ENCODE measurements around the gene SNX13.

SNX13 gene

GRCh38 chr7:17940302-17940883, at the start of gene SNX13:
Gene SNX13, minus strand, starts transcription at chr7:17940494. Its CDS starts 199 bp downstream, at chr7:17940295.
- peak; percentile 56 for DNase-seq (ENCODE audit: low read depth)

GRCh38 chr7:17989546-17989945, 49.3 kb upstream of the SNX13 start:
- no peak for DNase-seq (ENCODE audit: low read depth)

GRCh38 chr7:17988858-17989257, 48.6 kb upstream of the SNX13 start:
- DNase-seq (ENCODE audit: low read depth): no peak

- no peak for DNase-seq (ENCODE audit: low read depth)
Measured at GRCh38 chr7:17988141-17988540, 47.8 kb upstream of the SNX13 start.

GRCh38 chr7:17986851-17987250, 46.6 kb upstream of the SNX13 start:
- no peak for DNase-seq (ENCODE audit: low read depth)

- no peak for DNase-seq (ENCODE audit: low read depth)
Measured at GRCh38 chr7:17985473-17986239, 45.4 kb upstream of the SNX13 start.

- no peak for DNase-seq (ENCODE audit: low read depth)
Measured at GRCh38 chr7:17984288-17984687, 44.0 kb upstream of the SNX13 start.

- DNase-seq (ENCODE audit: low read depth): no peak
Measured at GRCh38 chr7:17983221-17984062, 43.1 kb upstream of the SNX13 start.

GRCh38 chr7:17976952-17977351, 36.7 kb upstream of the SNX13 start:
- no peak for DNase-seq (ENCODE audit: low read depth)

- DNase-seq (ENCODE audit: low read depth): no peak
Measured at GRCh38 chr7:17971411-17971810, 31.1 kb upstream of the SNX13 start.

- no peak for DNase-seq (ENCODE audit: low read depth)
Measured at GRCh38 chr7:17968791-17969715, 28.8 kb upstream of the SNX13 start.

GRCh38 chr7:17966706-17967105, 26.4 kb upstream of the SNX13 start:
- no peak for DNase-seq (ENCODE audit: low read depth)

GRCh38 chr7:17965603-17966002, 25.3 kb upstream of the SNX13 start:
- DNase-seq (ENCODE audit: low read depth): no peak

GRCh38 chr7:17963281-17963680, 23.0 kb upstream of the SNX13 start:
- no peak for DNase-seq (ENCODE audit: low read depth)

GRCh38 chr7:17962652-17963051, 22.4 kb upstream of the SNX13 start:
- DNase-seq (ENCODE audit: low read depth): no peak

- no peak for DNase-seq (ENCODE audit: low read depth)
Measured at GRCh38 chr7:17957871-17958270, 17.6 kb upstream of the SNX13 start.

GRCh38 chr7:17952387-17952786, 12.1 kb upstream of the SNX13 start:
- DNase-seq (ENCODE audit: low read depth): no peak

GRCh38 chr7:17951742-17952254, 11.5 kb upstream of the SNX13 start:
- no peak for DNase-seq (ENCODE audit: low read depth)

- no peak for DNase-seq (ENCODE audit: low read depth)
Measured at GRCh38 chr7:17948526-17949238, 8.4 kb upstream of the SNX13 start.

GRCh38 chr7:17947620-17948019, 7.3 kb upstream of the SNX13 start:
- no peak for DNase-seq (ENCODE audit: low read depth)

GRCh38 chr7:17946591-17946990, 6.3 kb upstream of the SNX13 start:
- no peak for DNase-seq (ENCODE audit: low read depth)
